MV-4-11 (cell line): ENCODE data around the gene DDX50.
A peak's percentile ranks its signal among the peaks of the same experiment; 100 is the strongest.
"Not testable (repeated sequence)": the region's sequence is repeated elsewhere in the genome, so short reads cannot be mapped to it uniquely, and the experiment has no call there.

ENCODE experiments used
- DNase-seq: peaks from one replicate; lab custom pipeline; 2025; lab: John Stamatoyannopoulos, UW

The DDX50 gene

GRCh38 chr10:68901105-68901927 is at the start of gene DDX50:
DDX50 (plus strand) TSS chr10:68901315; CDS start chr10:68901385, 70 bp downstream.
- DNase-seq: peak; percentile 99

- no peak for DNase-seq
Measured at GRCh38 chr10:68856352-68856751, 44.8 kb upstream of the DDX50 start.

GRCh38 chr10:68857005-68857404 is 44.1 kb upstream of the DDX50 start:
- no peak for DNase-seq

DNA sequence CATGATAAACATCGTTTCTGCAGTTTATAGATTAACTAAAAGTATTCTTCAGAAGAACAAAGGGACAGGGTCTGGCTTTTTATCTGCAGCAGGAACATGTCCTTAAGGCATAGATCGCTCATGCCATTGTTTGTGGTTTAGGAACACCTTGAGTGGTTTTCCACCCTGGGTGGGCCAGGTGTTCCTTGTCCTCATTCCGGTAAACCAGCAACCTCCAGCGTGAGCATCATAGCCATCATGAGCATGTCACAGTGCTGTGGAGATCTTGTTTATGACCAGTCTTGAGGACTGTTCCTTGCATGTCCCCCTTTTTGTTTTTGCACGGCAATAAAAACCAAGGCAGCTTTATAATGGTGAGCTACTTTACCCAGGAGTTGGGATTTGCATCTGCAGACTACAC is 39.9 kb upstream of the DDX50 start:
- peak; percentile 3 for DNase-seq

GRCh38 chr10:68864611-68865010 is 36.5 kb upstream of the DDX50 start:
- no peak for DNase-seq

DNA sequence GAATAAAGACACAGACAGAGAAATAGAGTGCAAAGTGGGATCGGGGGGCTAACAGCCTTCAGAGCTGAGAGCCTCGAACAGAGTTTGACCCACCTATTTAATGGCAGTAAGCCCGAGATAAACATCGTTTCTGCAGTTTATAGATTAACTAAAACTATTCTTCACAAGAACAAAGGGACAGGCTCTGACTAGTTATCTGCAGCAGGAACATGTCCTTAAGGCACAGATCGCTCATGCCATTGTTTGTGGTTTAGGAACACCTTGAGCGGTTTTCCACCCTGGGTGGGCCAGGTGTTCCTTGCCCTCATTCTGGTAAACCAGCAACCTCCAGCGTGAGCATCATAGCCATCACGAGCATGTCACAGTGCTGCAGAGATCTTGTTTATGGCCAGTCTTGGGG is 32.9 kb upstream of the DDX50 start:
- DNase-seq: not testable (repeated sequence)

DNA sequence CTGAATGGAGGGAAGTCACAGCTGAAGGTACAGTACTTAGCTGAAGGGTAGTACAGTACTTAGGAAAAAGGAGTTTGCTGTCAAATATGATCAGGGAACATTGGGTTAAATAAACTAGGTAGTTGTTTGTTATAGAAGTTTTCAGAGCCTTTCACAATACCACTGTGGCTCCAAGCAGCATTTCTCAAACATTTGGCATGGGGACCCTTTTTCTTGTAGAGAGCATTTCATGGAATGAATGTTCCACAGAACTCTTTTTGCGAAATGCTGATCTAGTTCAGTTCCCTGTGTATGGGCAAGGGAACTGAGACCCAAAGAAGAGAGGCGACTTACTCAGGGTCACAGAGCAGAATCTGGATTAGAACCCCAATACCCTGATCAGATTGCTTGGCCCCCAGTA is 31.5 kb upstream of the DDX50 start:
- DNase-seq: no peak

DNA sequence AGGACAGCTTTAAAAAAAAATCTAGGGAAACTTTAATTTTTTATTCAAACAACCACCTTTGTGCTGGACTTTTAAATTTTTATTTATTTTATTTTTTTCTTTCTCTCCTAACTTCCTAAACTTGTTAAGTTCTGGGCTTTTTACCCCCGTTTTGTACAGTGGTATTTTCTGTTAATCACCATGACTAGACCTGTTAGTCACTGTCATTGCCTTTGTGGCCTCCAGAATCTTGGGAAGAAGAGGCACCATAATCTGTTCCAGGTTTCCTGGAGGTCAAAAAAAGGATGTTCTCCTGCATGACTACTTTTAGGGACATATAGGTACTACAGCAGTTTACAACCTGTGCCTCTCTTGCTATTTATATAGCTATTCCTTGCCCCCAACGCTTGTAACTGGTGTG is 31.1 kb upstream of the DDX50 start:
- DNase-seq: no peak

GRCh38 chr10:68870545-68871104 is 30.5 kb upstream of the DDX50 start:
- DNase-seq: no peak

- no peak for DNase-seq
Measured at GRCh38 chr10:68871105-68871711, 29.9 kb upstream of the DDX50 start.

DNA sequence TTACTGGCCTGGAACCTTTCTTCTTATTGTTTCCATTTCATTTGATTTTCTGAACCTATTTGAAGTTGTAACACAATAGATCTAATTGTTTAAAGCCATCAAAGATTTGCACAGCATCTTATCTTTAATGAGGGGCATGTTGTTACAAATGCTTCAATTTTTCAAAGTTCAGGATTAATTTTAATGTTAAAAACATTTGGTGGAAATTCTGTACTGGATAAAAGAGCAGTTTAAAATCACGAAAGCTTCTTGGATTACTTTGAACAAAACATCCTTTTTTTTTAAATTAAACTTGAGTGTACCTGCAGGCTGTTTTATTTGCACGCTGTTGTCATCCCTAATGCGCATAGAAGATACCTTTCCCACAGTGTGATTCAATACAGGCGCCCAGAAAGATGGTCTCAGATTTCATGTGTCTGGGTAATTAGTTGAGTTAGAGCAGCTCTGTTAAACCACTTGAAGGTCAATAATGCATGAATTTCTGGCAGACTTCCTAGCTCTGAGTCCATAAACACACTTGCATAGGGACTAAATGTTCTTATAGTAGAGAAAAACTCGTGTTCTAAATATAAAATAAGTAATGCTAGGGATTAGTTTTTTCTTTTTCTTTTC is 29.3 kb upstream of the DDX50 start:
- no peak for DNase-seq

- no peak for DNase-seq
Measured at GRCh38 chr10:68876246-68877138, 24.6 kb upstream of the DDX50 start.

DNA sequence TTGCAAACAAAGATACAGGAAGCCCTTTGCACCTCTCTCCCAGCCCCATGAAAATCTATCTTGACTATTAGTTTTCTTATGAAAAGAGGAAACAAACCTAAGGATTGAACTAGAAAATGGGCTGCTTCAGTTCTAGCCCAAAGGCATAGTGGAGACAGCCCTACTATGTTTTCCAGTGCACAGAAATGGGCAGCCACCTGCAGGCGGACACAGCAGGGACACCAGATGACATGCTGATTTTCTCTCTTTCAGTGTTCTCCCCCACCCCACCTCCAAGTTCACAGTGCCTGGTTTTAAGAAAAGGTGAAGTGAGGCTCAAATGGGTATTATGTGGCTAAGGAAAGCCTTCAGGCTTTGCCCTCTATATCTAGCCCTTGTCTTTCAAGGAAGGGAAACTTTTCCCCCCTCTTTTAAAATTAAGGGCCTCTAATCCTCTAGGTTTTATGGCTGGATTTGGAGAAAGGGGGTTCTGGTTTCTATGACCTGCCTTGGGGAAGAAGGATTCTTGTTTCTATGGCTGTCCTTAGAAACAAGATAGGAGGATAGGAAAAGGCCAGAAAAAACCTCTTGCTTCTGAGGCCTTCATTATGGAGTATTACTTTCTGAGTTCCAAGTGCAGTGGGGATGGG is 23.5 kb upstream of the DDX50 start:
- no peak for DNase-seq

- DNase-seq: no peak
Measured at GRCh38 chr10:68878496-68878895, 22.6 kb upstream of the DDX50 start.

GRCh38 chr10:68879628-68880027 is 21.5 kb upstream of the DDX50 start:
- DNase-seq: no peak

GRCh38 chr10:68880181-68880580 is 20.9 kb upstream of the DDX50 start:
- DNase-seq: no peak

- no peak for DNase-seq
Measured at GRCh38 chr10:68895041-68895440, 6.1 kb upstream of the DDX50 start.

- peak; percentile 69 for DNase-seq
Measured at GRCh38 chr10:68897336-68897741, 3.8 kb upstream of the DDX50 start.

DNA sequence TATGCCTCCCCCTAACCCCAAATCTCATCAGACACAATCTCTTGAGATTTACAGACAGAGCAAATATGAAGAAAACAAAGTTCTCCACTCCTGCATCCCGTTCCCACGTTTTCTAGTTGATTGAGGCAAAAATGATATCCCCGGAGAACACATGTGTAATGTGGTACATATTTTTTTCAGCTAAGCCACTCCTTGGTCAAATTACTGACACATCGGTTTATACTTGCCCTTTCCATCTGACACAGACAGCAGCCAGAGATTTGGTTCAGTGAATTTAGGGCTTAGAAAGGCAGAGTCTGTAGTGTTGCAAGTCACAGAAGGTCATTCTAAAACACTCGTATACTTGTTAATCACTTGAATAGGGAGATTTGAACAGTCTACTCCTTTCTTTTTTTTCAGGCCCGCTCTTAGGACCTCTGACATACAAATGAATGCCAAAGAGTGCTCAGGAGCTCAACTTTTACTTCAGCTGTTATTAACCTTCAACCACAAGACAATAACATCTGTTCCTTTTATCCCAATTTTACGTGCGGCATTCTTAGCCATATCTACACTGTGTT is 1.8 kb upstream of the DDX50 start:
- DNase-seq: no peak

- no peak for DNase-seq
Measured at GRCh38 chr10:68900427-68901104, 549 bp upstream of the DDX50 start.
